NCI-H1105 treated with DMSO at 0.1 percent for 48 hours (cell line): ENCODE results near the gene TFPI2.

Experiments
- DNase-seq: peaks from one replicate; lab custom pipeline; 2025; lab: John Stamatoyannopoulos, UW

The TFPI2 gene

GRCh38 chr7:93910076-93910994, 19.8 kb upstream of the TFPI2 start:
- no peak for DNase-seq

GRCh38 chr7:93906267-93906666, 15.7 kb upstream of the TFPI2 start, which contains the start of gene GNGT1:
TSS of gene GNGT1 (plus strand) at chr7:93906567. CDS start at chr7:93906747, 180 bp downstream.
- no peak for DNase-seq

- peak; percentile 22 for DNase-seq
These were observed 12.3 kb upstream of the TFPI2 start for GRCh38 chr7:93902777-93903423.

GRCh38 chr7:93897680-93898079, 7.1 kb upstream of the TFPI2 start:
- no peak for DNase-seq

GRCh38 chr7:93895859-93896600, 5.5 kb upstream of the TFPI2 start:
- DNase-seq = no peak

GRCh38 chr7:93894966-93895640, 4.5 kb upstream of the TFPI2 start:
- no peak for DNase-seq

- no peak for DNase-seq
These were observed 3.9 kb upstream of the TFPI2 start for GRCh38 chr7:93894426-93894825.

GRCh38 chr7:93890041-93890463, 501 bp downstream of the TFPI2 start:
- peak; percentile 40 for DNase-seq

GRCh38 chr7:93889261-93889660, 1.3 kb downstream of the TFPI2 start:
- DNase-seq = no peak

GRCh38 chr7:93884541-93884940, 6.0 kb downstream of the TFPI2 start:
- no peak for DNase-seq

GRCh38 chr7:93883917-93884345, 6.6 kb downstream of the TFPI2 start:
- no peak for DNase-seq

- DNase-seq = no peak
These were observed 7.3 kb downstream of the TFPI2 start for GRCh38 chr7:93883078-93883916.

- no peak for DNase-seq
These were observed 8.1 kb downstream of the TFPI2 start for GRCh38 chr7:93882468-93882867.

GRCh38 chr7:93879356-93879755, 11.2 kb downstream of the TFPI2 start:
- DNase-seq = no peak

- no peak for DNase-seq
These were observed 12.8 kb downstream of the TFPI2 start for GRCh38 chr7:93877742-93878141.

- no peak for DNase-seq
These were observed 16.5 kb downstream of the TFPI2 start for GRCh38 chr7:93873998-93874574.

GRCh38 chr7:93866886-93867285, 23.7 kb downstream of the TFPI2 start:
- no peak for DNase-seq

GRCh38 chr7:93862651-93863050, 27.9 kb downstream of the TFPI2 start:
- no peak for DNase-seq

- no peak for DNase-seq
These were observed 29.1 kb downstream of the TFPI2 start for GRCh38 chr7:93861325-93861949.

- no peak for DNase-seq
These were observed 30.3 kb downstream of the TFPI2 start for GRCh38 chr7:93860261-93860660.
